HG03457 (cell line): ENCODE data around the gene F2R.
"Not testable (repeated sequence)": the region's sequence is repeated elsewhere in the genome, so short reads cannot be mapped to it uniquely, and the experiment has no call there.

ENCODE experiments used
- ATAC-seq: cut with Tn5 transposase; IDR thresholded peaks from one replicate; pipeline ENCODE4 v1.9.1; 2021; ENCODE audit warnings: moderate number of reproducible peaks; ENCODE audit not compliant: unreplicated experiment

The F2R gene

GRCh38 chr5:76747706-76748105 lies 31.8 kb downstream of the F2R start:
- ATAC-seq, result no peak

- no peak for ATAC-seq
These were observed 35.4 kb downstream of the F2R start for GRCh38 chr5:76751291-76751690.

GRCh38 chr5:76754668-76755078 lies 38.7 kb downstream of the F2R start:
- ATAC-seq, result no peak

GRCh38 chr5:76755779-76756637 lies 40.1 kb downstream of the F2R start:
- ATAC-seq, result no peak

- no peak for ATAC-seq
These were observed 41.1 kb downstream of the F2R start for GRCh38 chr5:76757049-76757448.

- ATAC-seq, result not testable (repeated sequence)
These were observed 45.2 kb downstream of the F2R start for GRCh38 chr5:76761118-76761517.

- no peak for ATAC-seq
These were observed 46.6 kb downstream of the F2R start for GRCh38 chr5:76762484-76762883.

GRCh38 chr5:76763136-76763535 lies 47.2 kb downstream of the F2R start:
- no peak for ATAC-seq

- ATAC-seq, result no peak
These were observed 48.4 kb downstream of the F2R start for GRCh38 chr5:76764374-76764773.

- ATAC-seq, result no peak
These were observed 49.3 kb downstream of the F2R start for GRCh38 chr5:76765249-76765648.

- no peak for ATAC-seq
These were observed 50.8 kb downstream of the F2R start for GRCh38 chr5:76766746-76767145.

- ATAC-seq, result not testable (repeated sequence)
These were observed 55.1 kb downstream of the F2R start for GRCh38 chr5:76771041-76771440.

- ATAC-seq, result no peak
These were observed 55.9 kb downstream of the F2R start for GRCh38 chr5:76771705-76772405.

- ATAC-seq, result no peak
These were observed 60.0 kb downstream of the F2R start for GRCh38 chr5:76775921-76776320.

GRCh38 chr5:76776391-76776790 lies 60.5 kb downstream of the F2R start:
- no peak for ATAC-seq

GRCh38 chr5:76780616-76781015 lies 64.7 kb downstream of the F2R start:
- ATAC-seq, result not testable (repeated sequence)

- no peak for ATAC-seq
These were observed 65.8 kb downstream of the F2R start for GRCh38 chr5:76781775-76782174.

- ATAC-seq, result no peak
These were observed 66.5 kb downstream of the F2R start for GRCh38 chr5:76782444-76782843.
